HepG2 (cell line): ENCODE data around the gene FUT6. TPM values are rescaled to one million over a fixed set of nuclear protein-coding genes. Genes with fewer than 3 reads are reported as not detected.

Experiments
- EEA1 ChIP-seq: sonication (generic); formaldehyde crosslinking; IDR thresholded peaks from 2 replicates; pipeline ENCODE4 v1.5.1; 2020; ENCODE audit warnings: mild to moderate bottlenecking, missing genetic modification reagents, borderline replicate concordance
- HIC2 ChIP-seq: sonication (generic); formaldehyde crosslinking; IDR thresholded peaks from 2 replicates; pipeline ENCODE4 v1.9.0; 2022; ENCODE audit warnings: low read depth, missing genetic modification reagents
- HMGXB3 ChIP-seq: sonication (generic); formaldehyde crosslinking; IDR thresholded peaks from 2 replicates; pipeline ENCODE4 v1.4.0; 2020; ENCODE audit warnings: missing genetic modification reagents, borderline replicate concordance
- RERE ChIP-seq: IDR thresholded peaks from 2 replicates; pipeline ENCODE4 v1.6.1; 2016; ENCODE audit warnings: low read depth, missing genetic modification reagents, missing compliant biosample characterization
- ZBTB43 ChIP-seq: sonication (generic); formaldehyde crosslinking; conservative IDR thresholded peaks from 2 replicates; pipeline ENCODE4 v1.4.0; 2020; ENCODE audit warnings: missing genetic modification reagents
- ZNF678 ChIP-seq: sonication (generic); formaldehyde crosslinking; IDR thresholded peaks from 2 replicates; pipeline ENCODE4 v1.4.0; 2020; ENCODE audit warnings: mild to moderate bottlenecking, missing genetic modification reagents
- polyA plus RNA-seq, 8 experiments: library from polyadenylated mRNA; depleted of rRNA in 3 of 8; stranded (reverse) in 7 of 8; unstranded in 1 of 8; fragments of >200 nt; fragmentation: Illumina TruSeq in 4 of 8; extraction: Trizol in 4 of 8; gene quantifications; 2 replicates each; pipeline versions ENCODE4 v1.2.1 to v1.2.3, GENCODE V29; 2011 to 2016; ENCODE audit warnings: low read depth in 4 of 8, missing spikeins in 1 of 8, mixed read lengths in 1 of 8; ENCODE audit not compliant: insufficient read depth in 1 of 8
- total RNA-seq, 5 experiments: library from RNA; depleted of rRNA; stranded (reverse); fragments of >200 nt; fragmentation: Illumina TruSeq; extraction: Trizol; gene quantifications; 2 replicates each; pipeline ENCODE4 v1.2.3, GENCODE V29; 2016; ENCODE audit warnings: low read depth in 1 of 5

FUT6 gene
- total and polyA plus RNA-seq, 2 of the 13 experiments (the other 11 are each of a cell fraction or from before 2014, with no cell fraction given) = 8.2 to 27.7 TPM

- TF ChIP-seq HIC2 (CRISPR knock-in tag) (no peak), ZBTB43 (CRISPR knock-in tag) (no peak), HMGXB3 (CRISPR knock-in tag) (no peak), ZNF678 (CRISPR knock-in tag) (no peak), EEA1 (no peak), RERE (no peak)
Observed at GRCh38 chr19:5811117-5811516, 28.4 kb downstream of the FUT6 start (continued).
